MM.1S (cell line): Measurements from ENCODE around the gene CNTNAP2.

Experiments
- CTCF ChIP-seq: fragments of 300-600 bp; sonication (generic); IDR thresholded peaks from 2 replicates; pipeline ENCODE4 v1.5.1; 2016; ENCODE audit warnings: antibody characterized with exemption, low read length, mixed read lengths
- EZH2 ChIP-seq: fragments of 300-600 bp; sonication (generic); optimal IDR thresholded peaks from 2 replicates; pipeline ENCODE3; 2017; ENCODE audit warnings: low read depth, mild to moderate bottlenecking, antibody characterized with exemption, low read length, mixed read lengths
- EZH2phosphoT487 ChIP-seq: fragments of 300-600 bp; sonication (generic); IDR thresholded peaks from 2 replicates; pipeline ENCODE4 v1.6.1; 2018; ENCODE audit warnings: antibody characterized with exemption, low read length

- no peak for TF ChIP-seq CTCF
- TF ChIP-seq EZH2: no peak
- TF ChIP-seq EZH2phosphoT487: no peak
Observed at GRCh38 chr7:147308539-147308938, 1191.9 kb downstream of the CNTNAP2 start.
